Ovary (tissue), 9 donors: ENCODE results near the gene KDM8. TPM values are rescaled to one million over a fixed set of nuclear protein-coding genes. Genes with fewer than 3 reads are reported as not detected.
"Not testable (repeated sequence)": the region's sequence is repeated elsewhere in the genome, so short reads cannot be mapped to it uniquely, and the experiment has no call there.

Experiments
- DNase-seq, 5 donors: peaks; one replicate each; pipeline ENCODE4 v3.0.0-alpha.2; 2019 to 2020
- H3K27ac ChIP-seq, 2 donors: fragments of 200-600 bp; one replicate each; pipeline versions ENCODE4 v1.5.1 to v1.8.0; 2019 to 2022
- H3K27me3 ChIP-seq: fragments of 200-600 bp; one replicate; pipeline ENCODE4 v1.8.0; 2022
- H3K36me3 ChIP-seq: fragments of 200-600 bp; sonication (generic); one replicate; pipeline ENCODE4 v1.5.1; 2019
- H3K4me1 ChIP-seq: one replicate; pipeline ENCODE4 v1.8.1; 2013; ENCODE audit warnings: mild to moderate bottlenecking, moderate library complexity; ENCODE audit not compliant: insufficient read depth
- H3K4me3 ChIP-seq: fragments of 200-600 bp; sonication (generic); one replicate; pipeline ENCODE4 v1.5.1; 2017
- H3K9me3 ChIP-seq, 2 donors: fragments of 200-600 bp in 1 of 2; sonication (generic) in 1 of 2; one replicate each; pipeline versions ENCODE4 v1.5.1 to v1.8.1; 2013 to 2019; ENCODE audit warnings: mild to moderate bottlenecking in 1 of 2, moderate library complexity in 1 of 2
- EP300 ChIP-seq: sonication (generic); formaldehyde crosslinking; IDR thresholded peaks from one replicate; pipeline ENCODE4 v1.6.1; 2017; ENCODE audit warnings: antibody characterized with exemption
- POLR2A ChIP-seq: fragments of 450-650 bp; IDR thresholded peaks from one replicate; pipeline ENCODE4 v1.6.1; 2017; ENCODE audit warnings: antibody characterized with exemption, mild to moderate bottlenecking, moderate library complexity
- WGBS, 3 donors: extraction: QIAGEN DNeasy Blood & Tissue Kit in 1 of 3; methylation state at CpG; one replicate each; pipeline versions ENCODE4 v1.1.5 to v1.1.7; 2013 to 2017; 5-methylcytosine and 5-hydroxymethylcytosine counted together
- intact Hi-C, 4 donors: fragments of 100-400 bp; cut with DNase I; formaldehyde crosslinking; loops; one replicate each; pipeline versions ENCODE4 v1.11.0 to v1.15.1; 2022 to 2023
- polyA plus RNA-seq, 2 donors: library from polyadenylated mRNA; stranded (reverse); fragments of 200-250 nt in 1 of 2; fragments of 350-450 nt in 1 of 2; fragmentation: Illumina TruSeq in 1 of 2; extraction: RNeasy Lipid Tissue Mini Kit (QIAGEN cat#74804) in 1 of 2; gene quantifications; one replicate each; pipeline ENCODE4 v1.2.3, GENCODE V29; 2013 to 2014
- total RNA-seq, 7 donors: library from RNA; depleted of rRNA in 2 of 7; stranded (reverse); fragments of >200 nt in 2 of 7; fragmentation: NEBNext Ultra II Directional in 3 of 7; extraction: Animal tissue kit (Norgen Biotek cat#: 25700) in 3 of 7; gene quantifications; one replicate each; pipeline versions ENCODE4 v1.1.0 to v1.2.4, GENCODE V29; 2016 to 2023
- TF ChIP-seq, protein P1 (sequence below), 3 donors: fragments of 450-650 bp in 2 of 3; fragments of 200-600 bp in 1 of 3; IDR thresholded peaks; one replicate each; pipeline versions ENCODE4 v1.5.1 to v1.8.0; 2016 to 2022; ENCODE audit warnings: antibody characterized with exemption in 3 of 3, mild to moderate bottlenecking in 1 of 3
- donor health status: DM: no; HTN: no; CAD: no; lungs with moderate emphysema.
- donor health status: DM: no; HTN: no; CAD: no.
- donor health status: Bipolar disorder and iron deficiency.
- donor health status: DM: yes; HTN: yes; CAD: no.
- donor health status: DM: no; HTN: no; CAD: no.
- donor health status: DM: yes; HTN: yes; CAD: no.

Gene KDM8
- total and polyA plus RNA-seq, 9 donors = 3.7 to 11.0 (median 5.0) TPM

DNA sequence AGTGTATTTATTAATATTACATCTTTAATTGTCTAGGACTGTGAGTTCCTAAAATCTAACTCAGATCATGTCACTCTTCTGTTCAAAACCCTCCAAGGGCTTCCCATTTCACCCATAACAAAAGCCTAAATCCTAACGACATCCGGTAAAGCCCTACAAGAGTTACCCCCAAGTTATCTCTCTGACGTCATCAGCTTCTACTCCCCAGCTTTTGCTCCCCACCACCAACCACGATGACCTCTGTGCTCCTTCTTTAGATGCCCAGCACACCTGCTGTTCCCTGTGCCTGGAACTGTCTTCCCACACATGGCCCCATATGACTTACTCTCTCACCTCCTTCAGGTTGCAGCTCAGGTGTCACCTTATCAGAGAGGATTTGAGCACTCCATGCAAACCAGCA, 6.3 kb upstream of the KDM8 start:
- Histone ChIP-seq H3K4me3 (no peak overlapping the region), H3K27ac (no peak overlapping the region), H3K36me3 (no peaks in the 10 kb centered on the region), H3K27me3 (no peaks in the 10 kb centered on the region), H3K9me3 (no peaks in the 10 kb centered on the region), H3K4me1 (no peaks in the 10 kb centered on the region)
- no peak for TF ChIP-seq EP300
- TF ChIP-seq, protein P1, sequence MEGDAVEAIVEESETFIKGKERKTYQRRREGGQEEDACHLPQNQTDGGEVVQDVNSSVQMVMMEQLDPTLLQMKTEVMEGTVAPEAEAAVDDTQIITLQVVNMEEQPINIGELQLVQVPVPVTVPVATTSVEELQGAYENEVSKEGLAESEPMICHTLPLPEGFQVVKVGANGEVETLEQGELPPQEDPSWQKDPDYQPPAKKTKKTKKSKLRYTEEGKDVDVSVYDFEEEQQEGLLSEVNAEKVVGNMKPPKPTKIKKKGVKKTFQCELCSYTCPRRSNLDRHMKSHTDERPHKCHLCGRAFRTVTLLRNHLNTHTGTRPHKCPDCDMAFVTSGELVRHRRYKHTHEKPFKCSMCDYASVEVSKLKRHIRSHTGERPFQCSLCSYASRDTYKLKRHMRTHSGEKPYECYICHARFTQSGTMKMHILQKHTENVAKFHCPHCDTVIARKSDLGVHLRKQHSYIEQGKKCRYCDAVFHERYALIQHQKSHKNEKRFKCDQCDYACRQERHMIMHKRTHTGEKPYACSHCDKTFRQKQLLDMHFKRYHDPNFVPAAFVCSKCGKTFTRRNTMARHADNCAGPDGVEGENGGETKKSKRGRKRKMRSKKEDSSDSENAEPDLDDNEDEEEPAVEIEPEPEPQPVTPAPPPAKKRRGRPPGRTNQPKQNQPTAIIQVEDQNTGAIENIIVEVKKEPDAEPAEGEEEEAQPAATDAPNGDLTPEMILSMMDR (IDR thresholded peaks at IDR 0.05) = no peak
- TF ChIP-seq POLR2A = no peak
- 68 to 78% (median 72%) methylated on average over 4 of the region's 4 CpGs for WGBS, 3 donors
- intact Hi-C loops = no loop called here
- no peak for DNase-seq

DNA sequence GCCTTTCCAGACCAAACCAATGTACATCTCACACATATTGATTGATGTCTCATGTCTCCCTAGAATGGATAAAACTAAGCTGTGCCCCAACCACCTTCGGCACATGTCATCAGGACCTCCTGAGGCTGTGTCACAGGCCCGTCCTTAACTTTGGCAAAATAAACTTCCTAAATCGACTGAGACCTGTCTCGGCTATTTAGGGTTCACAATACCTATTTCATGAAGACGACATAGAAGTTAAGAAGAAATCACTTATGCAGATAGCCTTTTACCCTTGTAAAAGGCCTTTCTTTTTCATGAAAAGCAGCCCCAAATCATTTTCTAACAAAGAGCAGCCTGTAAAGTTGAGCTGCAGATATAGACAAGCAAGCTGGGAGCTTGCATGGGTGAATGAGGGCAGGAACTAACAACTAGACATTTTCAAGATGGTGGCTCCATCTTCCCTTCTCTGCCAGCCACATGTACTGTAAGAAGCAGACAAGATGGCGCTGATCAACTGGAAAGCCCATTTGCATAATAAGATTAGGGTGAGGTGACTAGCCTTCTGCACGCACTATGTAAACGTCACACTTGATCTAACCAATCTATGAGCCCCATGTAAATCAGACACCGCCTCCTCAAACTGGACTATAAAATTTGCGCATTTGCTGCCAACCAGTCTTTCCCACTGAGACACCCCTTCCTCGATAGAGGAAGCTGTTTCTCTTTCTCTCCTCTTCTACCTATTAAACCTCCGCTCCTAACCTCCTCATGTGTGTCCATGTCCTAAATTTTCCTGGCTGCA, 4.7 kb upstream of the KDM8 start:
- H3K9me3 ChIP-seq = no peaks in the 10 kb centered on the region
- no peak overlapping the region for H3K27ac ChIP-seq
- no peaks in the 10 kb centered on the region for H3K27me3 ChIP-seq
- no peak for DNase-seq
- no peaks in the 10 kb centered on the region for H3K36me3 ChIP-seq
- no peak overlapping the region for H3K4me3 ChIP-seq
- peaks cover 2% of the 10 kb centered on the region for H3K4me1 ChIP-seq
- intact Hi-C loops = no loop called here
- TF ChIP-seq, protein P1 (IDR thresholded peaks at IDR 0.05) = no peak
- TF ChIP-seq EP300 (no peak), POLR2A (no peak)
- 85 to 87% (median 86%) methylated on average over 12 of the region's 12 CpGs for WGBS, 3 donors

DNA sequence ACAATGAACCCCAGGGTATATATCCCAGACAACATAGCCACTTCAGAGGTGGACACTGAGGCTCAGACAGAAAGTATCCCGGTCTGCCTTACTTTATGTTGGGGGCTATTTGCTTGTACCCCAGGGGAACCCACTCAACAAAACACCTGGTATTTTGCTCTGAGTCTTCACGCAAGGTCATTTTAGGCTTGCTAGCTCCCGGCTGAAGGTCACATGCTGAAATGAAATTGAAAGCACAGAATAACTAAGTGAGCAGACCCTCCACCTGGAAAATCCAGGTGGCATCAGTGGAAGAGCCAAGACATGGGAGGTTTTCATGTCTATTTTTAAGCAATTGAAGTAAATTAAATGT, 4.1 kb upstream of the KDM8 start:
- no peak for DNase-seq
- H3K9me3 ChIP-seq = no peaks in the 10 kb centered on the region
- intact Hi-C loops = no loop called here
- no peak overlapping the region for H3K4me3 ChIP-seq
- 42 to 53% (median 51%) methylated on average over 3 of the region's 3 CpGs for WGBS, 3 donors
- no peak for TF ChIP-seq POLR2A
- TF ChIP-seq, protein P1 (IDR thresholded peaks at IDR 0.05) = no peak
- no peak for TF ChIP-seq EP300
- H3K4me1 ChIP-seq = peaks cover 2% of the 10 kb centered on the region
- H3K27ac ChIP-seq = no peak overlapping the region
- no peaks in the 10 kb centered on the region for H3K27me3 ChIP-seq
- H3K36me3 ChIP-seq = no peaks in the 10 kb centered on the region

DNA sequence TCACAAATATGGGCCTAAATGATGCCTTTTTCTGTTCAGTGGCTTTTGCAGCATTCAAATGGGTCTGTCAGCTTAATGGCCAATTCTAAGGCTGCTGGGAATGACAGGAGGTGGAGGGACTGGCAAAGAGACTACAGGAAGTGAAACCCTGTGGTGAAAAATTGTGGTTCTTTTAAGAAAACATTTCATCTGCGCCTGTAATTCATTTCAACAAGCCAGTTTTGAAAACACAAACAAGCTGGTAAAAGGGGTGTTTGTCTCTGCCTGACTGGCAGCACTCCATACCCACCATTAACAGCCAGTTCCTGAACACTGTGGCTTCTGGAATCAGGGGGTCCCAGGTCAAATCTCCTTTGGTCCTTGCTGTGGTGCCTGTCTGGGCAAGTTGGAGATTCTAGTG, 3.6 kb upstream of the KDM8 start:
- H3K27me3 ChIP-seq = no peaks in the 10 kb centered on the region
- TF ChIP-seq, protein P1 (IDR thresholded peaks at IDR 0.05) = no peak
- TF ChIP-seq EP300 (no peak), POLR2A (no peak)
- no peaks in the 10 kb centered on the region for H3K36me3 ChIP-seq
- H3K4me3 ChIP-seq = no peak overlapping the region
- no peak for DNase-seq
- intact Hi-C loops = no loop called here
- H3K4me1 ChIP-seq = peaks cover 5% of the 10 kb centered on the region
- H3K27ac ChIP-seq = no peak overlapping the region
- 27 to 37% (median 34%) methylated on average over 1 of the region's 1 CpG for WGBS, 3 donors
- no peaks in the 10 kb centered on the region for H3K9me3 ChIP-seq

DNA sequence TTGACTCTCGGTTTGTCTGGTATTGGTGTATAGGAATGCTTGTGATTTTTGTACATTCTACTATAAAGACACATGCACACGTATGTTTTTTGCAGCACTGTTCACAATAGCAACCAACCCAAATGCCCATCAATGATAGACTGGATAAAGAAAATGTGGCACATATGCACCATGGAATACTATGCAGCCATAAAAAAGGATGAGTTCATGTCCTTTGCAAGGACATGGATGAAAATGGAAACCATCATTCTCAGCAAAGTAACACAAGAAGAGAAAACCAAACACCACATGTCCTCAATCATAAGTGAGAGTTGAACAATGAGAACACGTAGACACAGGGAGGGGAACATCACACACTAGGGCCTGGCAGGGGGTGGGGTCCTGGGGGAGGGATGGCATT, 2.4 kb upstream of the KDM8 start:
- DNase-seq, H3K36me3 ChIP-seq, intact Hi-C loops, H3K4me1 ChIP-seq, H3K27ac ChIP-seq, H3K27me3 ChIP-seq, H3K9me3 ChIP-seq, H3K4me3 ChIP-seq: not testable (repeated sequence)
- WGBS, 3 donors = 85 to 95% (median 89%) methylated on average over 3 of the region's 3 CpGs
